T-cell (primary cell): ENCODE measurements around the gene ZNF423. TPM values are rescaled to one million over a fixed set of nuclear protein-coding genes. Genes with fewer than 3 reads are reported as not detected.
A peak's percentile ranks its signal among the peaks of the same experiment; 100 is the strongest.

Source experiments
- ATAC-seq, 4 experiments: fragments of 200-7000 bp in 3 of 4; fragments of 150-1000 bp in 1 of 4; cut with Tn5 transposase; replicated peaks in 1 of 4; 1 replicate in 3 of 4; 2 replicates in 1 of 4; pipeline ENCODE4 v1.10.0; 2021; ENCODE audit warnings: moderate library complexity in 3 of 4, mild to moderate bottlenecking in 2 of 4, moderate number of reproducible peaks in 1 of 4
- CTCF ChIA-PET, 2 donors: fragments of 300-600 bp; sonication (Branson Sonifier 250); formaldehyde crosslinking; loops; one replicate each; lab custom pipeline; 2022; ENCODE audit warnings: antibody characterized with exemption in 2 of 2; lab: Charles Lee
- POLR2A ChIA-PET, 2 donors: fragments of 300-600 bp; sonication (Branson Sonifier 250); formaldehyde crosslinking; loops; one replicate each; lab custom pipeline; 2022; ENCODE audit warnings: antibody characterized with exemption in 2 of 2; lab: Charles Lee
- DNase-seq, 35 experiments: peaks; one replicate each; pipeline versions ENCODE4 v3.0.0 to v3.0.0-alpha.2; 2013 to 2023
- H3K27ac ChIP-seq: one replicate; pipeline ENCODE4 v1.5.1; 2013; ENCODE audit warnings: low read length
- H3K27me3 ChIP-seq, 2 experiments: replicated peaks in 1 of 2; 1 replicate in 1 of 2; 2 replicates in 1 of 2; pipeline versions ENCODE4 v1.6.1 to v1.7.0; 2013; ENCODE audit warnings: low read length in 1 of 2, mixed read lengths in 1 of 2; ENCODE audit not compliant: control insufficient read depth in 2 of 2, insufficient read depth in 2 of 2; ENCODE audit errors: extremely low read depth in 1 of 2
- H3K36me3 ChIP-seq, 2 donors: 1 replicate in 1 of 2; 2 replicates in 1 of 2; pipeline versions ENCODE4 v1.6.1 to v1.7.0; 2013; ENCODE audit warnings: low read length in 1 of 2; ENCODE audit not compliant: control insufficient read depth in 2 of 2, insufficient read depth in 1 of 2; ENCODE audit errors: extremely low read depth in 1 of 2
- H3K4me1 ChIP-seq, 2 experiments: 1 replicate in 1 of 2; 2 replicates in 1 of 2; pipeline versions ENCODE4 v1.6.1 to v1.7.0; 2013; ENCODE audit warnings: low read length in 2 of 2, mixed read lengths in 1 of 2; ENCODE audit not compliant: insufficient read depth in 2 of 2, control insufficient read depth in 1 of 2; ENCODE audit errors: extremely low read depth in 1 of 2
- H3K4me3 ChIP-seq, 2 donors: 1 replicate in 1 of 2; 2 replicates in 1 of 2; pipeline versions ENCODE4 v1.5.1 to v1.7.0; 2013; ENCODE audit warnings: mild to moderate bottlenecking in 2 of 2, low read length in 1 of 2, moderate library complexity in 1 of 2; ENCODE audit not compliant: control insufficient read depth in 1 of 2; ENCODE audit errors: extremely low read depth in 1 of 2
- H3K9me3 ChIP-seq: 2 replicates; pipeline ENCODE4 v1.7.0; 2013
- H3K27ac Mint-ChIP-seq, 2 donors: one replicate each; pipeline ENCODE4 v1.8.0; 2020 to 2021; ENCODE audit warnings: mild to moderate bottlenecking in 2 of 2, mixed read lengths in 2 of 2
- H3K27me3 Mint-ChIP-seq, 2 donors: one replicate each; pipeline ENCODE4 v1.8.0; 2021 to 2022; ENCODE audit warnings: mixed read lengths in 2 of 2
- H3K36me3 Mint-ChIP-seq: one replicate; pipeline ENCODE4 v1.8.0; 2021; ENCODE audit warnings: mixed read lengths
- H3K4me1 Mint-ChIP-seq, 3 donors: one replicate each; pipeline ENCODE4 v1.8.0; 2020 to 2022; ENCODE audit warnings: mixed read lengths in 3 of 3, mild to moderate bottlenecking in 1 of 3
- H3K4me3 Mint-ChIP-seq, 3 donors: one replicate each; pipeline ENCODE4 v1.8.0; 2020 to 2022; ENCODE audit warnings: mild to moderate bottlenecking in 3 of 3, mixed read lengths in 3 of 3, moderate library complexity in 3 of 3
- H3K9me3 Mint-ChIP-seq, 3 donors: one replicate each; pipeline ENCODE4 v1.8.0; 2020 to 2022; ENCODE audit warnings: mixed read lengths in 3 of 3
- WGBS: methylation state at CpG from one replicate; pipeline ENCODE4 v1.1.5; 2013; ENCODE audit warnings: missing lambda C conversion rate; ENCODE audit not compliant: insufficient coverage; 5-methylcytosine and 5-hydroxymethylcytosine counted together
- total RNA-seq, 35 experiments: library from RNA in 6 of 35; stranded (reverse) in 6 of 35; fragments of 120-200 nt in 1 of 35; gene quantifications; one replicate each; pipeline versions ENCODE4 v1.2.1 to v1.2.4 and lab custom pipeline; 2013 to 2026

ZNF423 gene
- total RNA-seq, 5 donors from 2014 or later (not counting 1 experiment from before 2014, with no cell fraction given), result 0.07 to 0.12 TPM; not detected in 3

DNA sequence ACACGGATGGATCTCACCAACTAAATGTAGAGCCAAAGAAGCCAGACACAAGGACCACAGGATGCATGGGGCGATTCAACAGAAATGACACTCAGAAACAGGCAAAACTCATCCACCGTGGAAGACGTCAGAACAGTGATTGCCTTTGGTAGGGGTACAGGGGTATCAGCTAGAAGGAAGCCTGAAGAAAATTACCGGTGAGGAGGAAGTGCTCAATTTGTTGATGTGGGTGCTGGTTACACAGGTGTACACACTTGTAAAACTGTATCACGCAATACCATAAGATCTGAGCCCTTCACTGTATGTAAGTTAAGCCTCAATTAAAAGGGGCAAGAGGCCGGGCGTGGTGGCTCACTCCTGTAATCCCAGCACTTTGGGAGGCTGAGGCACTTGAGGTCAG lies 256.2 kb downstream of the ZNF423 start:
- Histone ChIP-seq H3K4me3 (peak overlapping the region in 1 of 2 donors; percentile 0), H3K4me1 (peaks cover 8 to 15% of the 10 kb centered on the region in 2 experiments), H3K27me3 (peaks cover 0 to 24% of the 10 kb centered on the region in 2 experiments), H3K9me3 (no peaks in the 10 kb centered on the region), H3K27ac (no peak overlapping the region), H3K36me3 (no peaks in the 10 kb centered on the region)
- ATAC-seq (peak in 1 of 4 experiments; percentile 67), DNase-seq (no peak)
- H3K9me3 Mint-ChIP-seq, result no peaks in the 10 kb centered on the region
- 61% methylated on average over 5 of the region's 8 CpGs for WGBS
- peaks cover 0 to 12% of the 10 kb centered on the region in 2 donors for H3K27me3 Mint-ChIP-seq
- no peak overlapping the region for H3K27ac Mint-ChIP-seq
- ChIA-PET CTCF (no interaction called here), POLR2A (no interaction called here)
- H3K4me3 Mint-ChIP-seq, result no peak overlapping the region
- H3K4me1 Mint-ChIP-seq, result peaks cover 6 to 15% (median 6%) of the 10 kb centered on the region in 3 donors
- no peaks in the 10 kb centered on the region for H3K36me3 Mint-ChIP-seq

DNA sequence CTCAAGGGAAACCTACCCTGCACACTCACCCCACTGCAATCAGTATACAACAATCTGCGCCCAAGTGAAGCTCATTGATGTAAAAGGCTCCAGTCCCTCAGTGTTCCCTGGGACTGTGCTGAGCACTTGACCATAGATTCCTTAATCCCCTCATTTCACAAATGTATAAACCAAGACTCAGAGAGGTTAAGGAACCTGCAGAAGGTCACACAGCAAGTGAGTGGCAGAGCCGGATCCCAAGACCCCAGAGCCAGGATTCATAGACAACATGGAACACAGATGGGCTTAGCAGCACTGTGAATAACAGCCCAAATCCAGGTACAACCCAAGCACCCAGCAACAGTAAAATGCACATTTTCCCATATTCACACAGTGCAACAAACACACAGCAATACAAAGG lies 256.6 kb downstream of the ZNF423 start:
- no peak overlapping the region for H3K4me3 Mint-ChIP-seq
- no peak for ATAC-seq
- Histone ChIP-seq H3K9me3 (no peaks in the 10 kb centered on the region), H3K4me1 (peaks cover 8 to 18% of the 10 kb centered on the region in 2 experiments), H3K27me3 (peaks cover 0 to 24% of the 10 kb centered on the region in 2 experiments), H3K27ac (no peak overlapping the region), H3K4me3 (peak overlapping the region in 1 of 2 donors; percentile 0), H3K36me3 (no peaks in the 10 kb centered on the region)
- DNase-seq, result no peak
- H3K9me3 Mint-ChIP-seq, result no peaks in the 10 kb centered on the region
- WGBS, result 68% methylated on average over 2 of the region's 2 CpGs
- no peaks in the 10 kb centered on the region for H3K36me3 Mint-ChIP-seq
- CTCF ChIA-PET, result no interaction called here
- no peak overlapping the region for H3K27ac Mint-ChIP-seq
- POLR2A ChIA-PET, result no interaction called here
- peaks cover 6 to 15% (median 6%) of the 10 kb centered on the region in 3 donors for H3K4me1 Mint-ChIP-seq
- peaks cover 4 to 11% of the 10 kb centered on the region in 2 donors for H3K27me3 Mint-ChIP-seq

GRCh38 chr16:49598383-49599170 lies 257.3 kb downstream of the ZNF423 start:
- H3K4me3 Mint-ChIP-seq, result no peak overlapping the region
- 78% methylated on average over 4 of the region's 8 CpGs for WGBS
- no peaks in the 10 kb centered on the region for H3K9me3 ChIP-seq
- CTCF ChIA-PET, result no interaction called here
- no peak for ATAC-seq
- peaks cover 6 to 15% (median 6%) of the 10 kb centered on the region in 3 donors for H3K4me1 Mint-ChIP-seq
- H3K36me3 ChIP-seq, result no peaks in the 10 kb centered on the region
- no peaks in the 10 kb centered on the region for H3K9me3 Mint-ChIP-seq
- no peak overlapping the region for H3K27ac ChIP-seq
- peaks cover 5 to 12% of the 10 kb centered on the region in 2 donors for H3K27me3 Mint-ChIP-seq
- no peak for DNase-seq
- H3K27me3 ChIP-seq, result peaks cover 0 to 24% of the 10 kb centered on the region in 2 experiments
- no peaks in the 10 kb centered on the region for H3K36me3 Mint-ChIP-seq
- POLR2A ChIA-PET, result no interaction called here
- peaks cover 8 to 25% of the 10 kb centered on the region in 2 experiments for H3K4me1 ChIP-seq
- H3K4me3 ChIP-seq, result no peak overlapping the region
- H3K27ac Mint-ChIP-seq, result no peak overlapping the region

GRCh38 chr16:49597796-49598195 lies 258.1 kb downstream of the ZNF423 start:
- Histone ChIP-seq H3K27ac (no peak overlapping the region), H3K4me3 (no peak overlapping the region), H3K36me3 (no peaks in the 10 kb centered on the region), H3K4me1 (peaks cover 12 to 26% of the 10 kb centered on the region in 2 experiments), H3K9me3 (no peaks in the 10 kb centered on the region), H3K27me3 (peaks cover 0 to 32% of the 10 kb centered on the region in 2 experiments)
- ATAC-seq (no peak), DNase-seq (no peak)
- Mint-ChIP-seq H3K27ac (no peak overlapping the region), H3K4me3 (no peak overlapping the region), H3K9me3 (no peaks in the 10 kb centered on the region), H3K36me3 (no peaks in the 10 kb centered on the region), H3K27me3 (peaks cover 5 to 14% of the 10 kb centered on the region in 2 donors), H3K4me1 (peaks cover 7 to 19% (median 8%) of the 10 kb centered on the region in 3 donors)
- 86% methylated on average over 2 of the region's 2 CpGs for WGBS
- ChIA-PET POLR2A (no interaction called here), CTCF (no interaction called here)

- H3K4me1 Mint-ChIP-seq, result peaks cover 12 to 28% (median 13%) of the 10 kb centered on the region in 3 donors
- H3K4me3 ChIP-seq, result no peak overlapping the region
- H3K27ac Mint-ChIP-seq, result no peak overlapping the region
- DNase-seq (no peak), ATAC-seq (no peak)
- POLR2A ChIA-PET, result no interaction called here
- H3K27me3 ChIP-seq, result peaks cover 0 to 30% of the 10 kb centered on the region in 2 experiments
- no peaks in the 10 kb centered on the region for H3K36me3 ChIP-seq
- no peaks in the 10 kb centered on the region for H3K36me3 Mint-ChIP-seq
- H3K9me3 ChIP-seq, result no peaks in the 10 kb centered on the region
- H3K27me3 Mint-ChIP-seq, result peaks cover 5 to 18% of the 10 kb centered on the region in 2 donors
- CTCF ChIA-PET, result interaction anchor here in 1 of 2 donors (0.6 to 1.4 kb wide), 2 partner anchors 189 to 1126 kb away, joined by 3 to 6 read pairs; no protein-coding TSS in a partner anchor
- peaks cover 17 to 33% of the 10 kb centered on the region in 2 experiments for H3K4me1 ChIP-seq
- no peak overlapping the region for H3K27ac ChIP-seq
- 87% methylated on average over 7 of the region's 10 CpGs for WGBS
- H3K9me3 Mint-ChIP-seq, result no peaks in the 10 kb centered on the region
- no peak overlapping the region for H3K4me3 Mint-ChIP-seq
Measured at GRCh38 chr16:49596648-49597291, 259.1 kb downstream of the ZNF423 start.

DNA sequence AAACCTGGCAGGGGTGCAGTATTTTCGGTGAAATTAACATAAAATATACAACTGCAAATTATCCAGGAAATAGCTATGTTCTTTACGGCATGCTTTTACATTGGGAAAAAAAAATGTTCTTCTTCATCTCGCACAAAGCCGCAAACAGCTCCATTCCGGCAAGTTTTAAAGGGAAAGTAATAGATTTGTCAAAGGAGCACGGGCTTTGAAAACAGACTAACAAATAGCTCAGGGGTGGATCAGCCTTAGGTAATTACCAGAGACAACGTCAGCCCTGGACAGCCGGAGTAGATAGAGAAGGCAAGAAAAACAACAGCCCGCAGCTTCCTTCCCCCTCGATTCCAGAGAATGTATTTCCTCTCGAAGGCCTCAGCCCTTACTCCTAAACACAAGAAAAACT lies 259.8 kb downstream of the ZNF423 start:
- peaks cover 12 to 32% (median 13%) of the 10 kb centered on the region in 3 donors for H3K4me1 Mint-ChIP-seq
- H3K36me3 ChIP-seq, result no peaks in the 10 kb centered on the region
- H3K9me3 ChIP-seq, result no peaks in the 10 kb centered on the region
- H3K27me3 ChIP-seq, result peaks cover 0 to 26% of the 10 kb centered on the region in 2 experiments
- peak overlapping the region in 1 of 2 donors; percentile 40 for H3K4me3 ChIP-seq
- no CpG with 5 or more reads among the region's 11 CpGs for WGBS
- H3K9me3 Mint-ChIP-seq, result no peaks in the 10 kb centered on the region
- peak in 2 of 35 experiments; percentile 4 to 12 for DNase-seq
- H3K4me1 ChIP-seq, result peaks cover 17 to 39% of the 10 kb centered on the region in 2 experiments
- ChIA-PET CTCF (interaction anchor here in 1 of 2 donors (0.6 to 1.4 kb wide), 2 partner anchors 188 to 1127 kb away, joined by 3 to 6 read pairs; no protein-coding TSS in a partner anchor), POLR2A (no interaction called here)
- H3K27ac Mint-ChIP-seq, result no peak overlapping the region
- peaks cover 5 to 17% of the 10 kb centered on the region in 2 donors for H3K27me3 Mint-ChIP-seq
- H3K27ac ChIP-seq, result no peak overlapping the region
- ATAC-seq, result peak in 1 of 4 experiments; percentile 84
- peak overlapping the region in 1 of 3 donors; percentile 53 for H3K4me3 Mint-ChIP-seq
- H3K36me3 Mint-ChIP-seq, result no peaks in the 10 kb centered on the region
